ENCODE data around the gene IRAK2.

DNA sequence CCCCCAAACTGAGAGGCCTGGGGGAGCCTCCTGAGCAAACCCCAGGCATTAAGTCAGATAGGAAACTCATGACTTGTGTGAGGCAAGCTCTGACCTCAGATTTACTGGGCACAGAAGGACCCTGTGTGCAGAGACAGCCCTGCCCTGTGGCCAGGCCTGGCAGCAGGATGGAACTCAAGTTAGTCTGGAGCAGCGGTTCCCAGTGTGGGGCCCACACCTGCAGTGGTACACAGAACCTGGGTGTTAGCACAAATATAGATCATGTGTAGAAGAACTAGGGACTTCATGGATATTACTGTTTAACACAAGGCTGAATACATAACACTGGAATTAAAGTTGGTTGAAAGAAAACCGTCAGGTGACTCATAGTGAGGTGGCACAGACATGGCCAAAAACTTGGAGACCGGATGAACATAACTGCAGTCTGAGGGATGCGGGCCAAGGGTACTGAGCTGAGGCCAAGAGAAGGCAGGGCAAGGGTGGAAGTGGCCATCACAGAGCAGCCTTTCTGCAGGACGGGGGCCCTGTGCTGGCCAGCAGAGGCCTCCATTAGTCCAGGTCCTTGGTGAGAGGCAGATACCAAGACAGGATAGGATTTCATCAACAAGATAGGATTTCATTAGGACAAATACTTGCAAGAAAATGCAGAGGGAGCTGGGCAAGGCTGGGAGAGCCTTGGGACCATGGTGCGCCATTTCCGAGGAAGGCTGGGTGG lies 40.9 kb downstream of the IRAK2 start:
- TF ChIP-seq, protein P1, sequence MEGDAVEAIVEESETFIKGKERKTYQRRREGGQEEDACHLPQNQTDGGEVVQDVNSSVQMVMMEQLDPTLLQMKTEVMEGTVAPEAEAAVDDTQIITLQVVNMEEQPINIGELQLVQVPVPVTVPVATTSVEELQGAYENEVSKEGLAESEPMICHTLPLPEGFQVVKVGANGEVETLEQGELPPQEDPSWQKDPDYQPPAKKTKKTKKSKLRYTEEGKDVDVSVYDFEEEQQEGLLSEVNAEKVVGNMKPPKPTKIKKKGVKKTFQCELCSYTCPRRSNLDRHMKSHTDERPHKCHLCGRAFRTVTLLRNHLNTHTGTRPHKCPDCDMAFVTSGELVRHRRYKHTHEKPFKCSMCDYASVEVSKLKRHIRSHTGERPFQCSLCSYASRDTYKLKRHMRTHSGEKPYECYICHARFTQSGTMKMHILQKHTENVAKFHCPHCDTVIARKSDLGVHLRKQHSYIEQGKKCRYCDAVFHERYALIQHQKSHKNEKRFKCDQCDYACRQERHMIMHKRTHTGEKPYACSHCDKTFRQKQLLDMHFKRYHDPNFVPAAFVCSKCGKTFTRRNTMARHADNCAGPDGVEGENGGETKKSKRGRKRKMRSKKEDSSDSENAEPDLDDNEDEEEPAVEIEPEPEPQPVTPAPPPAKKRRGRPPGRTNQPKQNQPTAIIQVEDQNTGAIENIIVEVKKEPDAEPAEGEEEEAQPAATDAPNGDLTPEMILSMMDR (IDR thresholded peaks at IDR 0.05), result no peak
- TF ChIP-seq POLR2A (IDR thresholded peaks at IDR 0.05), result no peak

Measured in body of pancreas (tissue), 4 donors.